ENCODE measurements around the gene CLMN.

DNA sequence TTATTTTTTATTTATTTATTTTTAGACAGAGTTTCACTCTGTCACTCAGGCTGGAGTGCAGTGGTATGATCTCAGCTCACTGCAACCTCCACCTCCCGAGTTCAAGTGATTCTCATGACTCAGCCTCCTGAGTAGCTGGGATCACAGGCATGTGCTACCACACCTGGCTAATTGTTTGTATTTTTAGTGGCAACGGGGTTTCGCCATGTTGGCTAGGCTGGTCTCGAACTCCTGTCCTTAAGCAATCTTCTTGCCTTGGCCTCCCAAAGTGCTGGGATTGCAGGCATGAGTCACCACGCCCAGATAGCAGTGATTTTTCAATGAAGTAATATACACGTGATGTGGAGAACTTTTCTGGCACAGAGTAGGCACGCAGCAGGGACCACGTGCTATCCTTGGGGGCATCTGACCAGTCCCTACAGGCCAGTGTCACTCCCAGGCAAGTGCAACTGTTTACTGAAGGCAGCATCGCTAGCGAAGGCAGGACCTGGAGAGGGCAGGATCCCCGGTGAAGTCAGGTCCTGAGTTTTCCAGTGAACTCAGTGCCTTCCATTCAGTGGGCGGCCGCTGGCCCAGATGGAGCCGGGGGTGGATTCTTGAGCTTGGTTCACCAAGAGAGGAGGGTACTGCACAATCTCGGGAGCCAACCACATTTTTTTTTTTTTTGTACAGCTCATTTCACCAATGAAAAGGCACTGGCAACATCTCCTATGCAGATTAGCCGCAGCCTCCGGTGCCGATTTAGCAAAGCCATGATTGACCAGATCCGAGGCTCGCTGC lies 11.1 kb upstream of the CLMN start:
- no peak for TF ChIP-seq CTCF (IDR thresholded peaks at IDR 0.05)
- no peak for TF ChIP-seq EZH2 (IDR thresholded peaks at IDR 0.05; ENCODE audit: borderline replicate concordance, insufficient read depth, low read depth, low read length, poor library complexity, severe bottlenecking)
